ENCODE results near the gene CYB5A.
A peak's percentile ranks its signal among the peaks of the same experiment; 100 is the strongest.
"Not testable (repeated sequence)": the region's sequence is repeated elsewhere in the genome, so short reads cannot be mapped to it uniquely, and the experiment has no call there.

The CYB5A gene

GRCh38 chr18:74291771-74292540, at the start of gene CYB5A:
Gene CYB5A (minus strand): TSS chr18:74291963. CDS start chr18:74291875, 88 bp downstream.
- peak; percentile 94 for DNase-seq (ENCODE audit: low spot score)

- no peak for DNase-seq (ENCODE audit: low spot score)
Observed at GRCh38 chr18:74337912-74338309, 46.1 kb upstream of the CYB5A start.

- DNase-seq (ENCODE audit: low spot score) = no peak
Observed at GRCh38 chr18:74337155-74337911, 45.6 kb upstream of the CYB5A start.

DNA sequence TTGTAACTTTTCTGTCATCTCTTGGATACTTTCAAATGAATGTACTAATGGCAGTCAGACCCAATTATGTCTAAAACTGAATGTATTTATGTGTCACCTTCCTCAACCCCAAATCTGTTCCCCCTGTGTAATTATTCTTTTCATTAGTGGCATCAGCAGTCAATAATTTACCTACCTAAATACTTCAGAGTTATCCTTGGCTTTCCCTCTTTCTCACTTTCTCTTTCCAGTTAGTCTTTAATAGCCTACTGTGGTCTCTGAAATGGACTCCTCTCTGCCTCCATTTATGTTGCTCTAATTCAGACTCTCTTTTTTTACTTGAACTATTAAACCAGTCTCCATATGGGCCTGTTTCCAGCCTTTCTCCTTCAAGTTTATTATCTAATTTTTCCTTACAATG, 44.9 kb upstream of the CYB5A start:
- DNase-seq (ENCODE audit: low spot score) = no peak

DNA sequence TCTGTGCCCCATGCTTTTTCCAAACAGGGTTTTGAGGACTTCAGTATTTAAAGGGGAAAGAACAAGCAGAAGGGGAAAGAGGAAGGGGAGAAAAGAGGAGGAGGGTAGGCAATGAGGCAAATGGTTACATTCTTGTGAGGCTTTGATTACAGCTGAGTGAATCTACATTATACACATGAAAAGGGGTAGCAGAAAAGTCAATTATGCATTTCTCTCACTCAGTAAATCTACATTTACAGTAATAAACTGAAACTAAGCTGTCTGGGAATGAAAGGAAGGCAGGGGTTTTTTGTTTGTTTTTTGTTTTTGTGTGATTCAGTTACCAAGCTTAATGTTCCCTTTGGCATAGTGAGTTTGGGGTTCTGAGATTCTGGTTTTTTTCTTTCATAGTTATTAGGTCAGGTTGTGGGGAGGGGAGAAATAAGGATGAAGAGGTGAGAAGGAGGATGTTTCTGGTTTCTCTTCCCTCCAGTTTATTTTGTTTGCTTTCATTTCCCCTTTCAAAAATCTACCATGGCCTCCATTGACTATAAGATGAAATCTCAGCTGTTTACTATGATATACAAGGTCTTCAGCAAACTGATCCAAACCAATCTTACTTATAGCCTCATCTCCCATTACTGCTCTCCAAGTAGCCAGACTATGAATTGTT, 42.6 kb upstream of the CYB5A start:
- DNase-seq (ENCODE audit: low spot score) = no peak

DNA sequence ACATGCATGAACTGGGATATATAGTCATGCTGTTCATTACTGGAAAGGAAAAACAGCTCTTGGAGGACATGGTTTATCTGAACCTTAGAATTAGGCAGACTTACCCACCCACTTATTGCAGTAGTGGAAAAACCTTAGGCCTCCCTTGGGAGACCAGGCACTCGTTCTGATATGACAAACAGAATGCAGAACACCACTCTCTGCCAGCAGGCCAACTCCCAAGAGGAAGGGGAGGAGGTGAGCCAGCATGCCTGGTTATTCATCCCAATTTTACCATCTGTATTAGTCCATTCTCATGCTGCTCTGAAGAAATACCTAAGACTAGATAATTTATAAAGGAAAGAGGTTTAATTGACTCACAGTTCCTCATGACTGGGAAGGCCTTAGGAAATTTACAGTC, 41.3 kb upstream of the CYB5A start:
- DNase-seq (ENCODE audit: low spot score) = no peak

GRCh38 chr18:74331404-74331803, 39.6 kb upstream of the CYB5A start:
- DNase-seq (ENCODE audit: low spot score) = peak; percentile 31

GRCh38 chr18:74329688-74330205, 38.0 kb upstream of the CYB5A start:
- no peak for DNase-seq (ENCODE audit: low spot score)

GRCh38 chr18:74328206-74328605, 36.4 kb upstream of the CYB5A start:
- DNase-seq (ENCODE audit: low spot score) = no peak

GRCh38 chr18:74326791-74327190, 35.0 kb upstream of the CYB5A start:
- not testable (repeated sequence) for DNase-seq (ENCODE audit: low spot score)

DNA sequence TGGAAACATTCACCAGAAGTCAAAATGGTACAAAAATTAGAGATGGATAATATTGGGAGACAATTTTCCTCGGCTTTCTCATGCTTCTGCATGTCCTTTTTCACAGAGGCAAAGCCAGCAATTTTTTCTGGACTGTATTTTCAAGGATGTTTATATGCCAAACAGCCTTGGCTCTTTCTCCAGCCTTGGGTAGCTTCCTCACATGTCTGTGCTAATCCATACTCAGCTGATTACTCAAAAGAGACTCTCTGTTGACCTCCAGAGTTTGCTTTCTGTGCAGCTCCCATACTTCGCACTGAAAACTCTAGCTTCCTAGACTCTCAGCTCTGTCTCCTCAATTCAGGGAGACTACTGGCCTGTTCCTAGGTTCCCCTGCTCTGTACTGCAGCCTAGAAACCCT, 34.5 kb upstream of the CYB5A start:
- no peak for DNase-seq (ENCODE audit: low spot score)

- DNase-seq (ENCODE audit: low spot score) = no peak
Observed at GRCh38 chr18:74316257-74317170, 24.8 kb upstream of the CYB5A start.

GRCh38 chr18:74315464-74316256, 23.9 kb upstream of the CYB5A start, which contains the start of gene C18orf63:
Gene C18orf63 (plus strand): TSS chr18:74315839. CDS start chr18:74317866, 2,027 bp downstream.
- DNase-seq (ENCODE audit: low spot score) = no peak

DNA sequence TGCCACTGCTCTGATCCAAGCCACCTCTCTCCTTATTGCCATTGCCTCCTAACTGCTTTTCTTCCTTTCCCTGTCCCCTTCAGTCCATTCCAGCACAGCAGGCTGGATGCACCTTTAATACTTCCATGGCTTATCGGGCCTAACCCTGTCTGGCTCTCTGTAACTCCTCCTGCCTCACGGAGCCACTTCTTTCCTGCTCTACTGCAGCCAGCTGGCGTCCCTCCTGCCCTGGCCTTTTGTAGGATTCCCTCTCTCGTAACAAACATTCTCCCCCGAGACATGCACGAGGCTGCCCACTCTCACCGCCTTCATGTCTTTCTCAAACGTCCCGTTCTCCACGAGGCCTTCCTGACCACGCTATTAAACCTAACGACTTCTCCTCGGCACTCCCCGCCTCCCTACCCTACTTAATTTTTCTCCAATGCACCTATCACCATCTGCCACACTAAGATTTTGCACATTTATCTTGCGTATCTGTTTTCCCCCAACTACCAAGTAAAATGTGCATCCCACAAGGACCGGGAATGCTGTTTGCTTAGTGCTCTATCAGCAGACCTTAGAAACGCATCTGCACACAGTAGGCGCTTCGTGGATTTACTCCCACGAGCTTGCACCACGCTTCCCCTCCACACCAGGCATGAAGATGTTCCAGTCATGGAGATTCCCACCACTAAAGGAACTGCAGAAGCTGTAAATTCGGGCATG, 23.1 kb upstream of the CYB5A start:
- DNase-seq (ENCODE audit: low spot score) = no peak

GRCh38 chr18:74311000-74311399, 19.2 kb upstream of the CYB5A start:
- DNase-seq (ENCODE audit: low spot score) = no peak

- peak; percentile 78 for DNase-seq (ENCODE audit: low spot score)
Observed at GRCh38 chr18:74310411-74310810, 18.6 kb upstream of the CYB5A start.

DNA sequence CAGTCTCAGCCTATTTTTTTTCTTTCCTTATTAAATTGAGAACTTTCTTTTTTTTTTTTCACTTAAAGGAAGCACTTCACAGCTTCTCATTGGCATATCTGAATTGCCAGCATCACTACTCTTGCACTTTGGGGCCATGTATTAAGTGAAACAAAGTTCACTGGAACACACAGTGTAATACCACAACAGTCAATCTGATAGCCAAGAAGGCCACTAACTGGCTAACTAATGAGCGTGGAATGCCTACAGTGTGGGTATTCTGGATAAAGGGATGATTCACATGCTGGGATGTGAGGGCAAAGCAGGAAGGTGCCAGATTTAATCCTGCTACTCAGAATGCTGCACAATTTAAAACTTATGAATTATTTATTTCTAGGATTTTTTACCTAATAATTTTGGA, 12.2 kb upstream of the CYB5A start:
- DNase-seq (ENCODE audit: low spot score) = peak; percentile 44

DNA sequence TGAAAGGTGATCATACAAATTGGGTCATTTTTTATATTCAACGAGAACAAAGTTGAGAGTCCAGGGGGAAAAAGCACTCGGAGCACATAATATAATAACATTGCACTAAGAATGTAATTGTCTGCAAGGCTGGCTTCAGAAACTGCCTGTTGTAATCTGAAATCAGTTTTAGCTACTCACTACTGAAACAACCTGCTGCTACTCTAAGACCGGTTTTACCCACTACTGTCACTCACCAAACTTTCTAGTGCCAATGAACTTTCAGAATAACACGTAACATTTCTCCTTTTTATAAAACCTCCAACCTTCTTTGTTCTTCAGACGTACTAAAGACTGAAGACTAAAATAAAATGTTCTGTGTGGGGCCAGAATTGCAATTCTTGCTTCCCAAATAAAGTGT, 11.5 kb upstream of the CYB5A start:
- no peak for DNase-seq (ENCODE audit: low spot score)

DNA sequence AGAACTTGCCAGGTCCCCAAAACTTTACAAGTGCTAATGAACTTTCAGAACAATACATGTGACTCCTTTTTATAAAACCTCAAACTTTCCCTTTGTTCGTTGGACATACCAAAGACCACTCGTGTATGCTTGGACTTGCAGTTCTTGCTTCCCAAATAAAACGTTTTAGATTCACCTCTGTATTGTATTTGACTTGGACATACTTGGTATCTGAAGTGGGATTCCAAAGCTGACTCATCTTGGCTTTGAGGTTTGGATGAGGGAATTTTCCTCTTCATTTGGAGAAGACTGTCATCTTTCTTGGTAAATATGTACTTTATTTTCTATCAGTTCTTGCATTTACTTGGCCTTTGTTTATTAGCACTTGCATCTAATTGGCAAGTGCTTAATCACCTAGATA, 8.0 kb upstream of the CYB5A start:
- no peak for DNase-seq (ENCODE audit: low spot score)

- no peak for DNase-seq (ENCODE audit: low spot score)
Observed at GRCh38 chr18:74299162-74299561, 7.4 kb upstream of the CYB5A start.

All from RKO (cell line).